WI38 (cell line): Measurements from ENCODE around the gene DHRS3.

Experiments used
- H3K4me3 ChIP-seq: 2 replicates; pipeline ENCODE4 v1.5.1; 2011; ENCODE audit warnings: low read depth, mild to moderate bottlenecking, control low read depth, low read length
- CTCF ChIP-seq: IDR thresholded peaks from 2 replicates; pipeline ENCODE4 v1.5.1; 2012; ENCODE audit warnings: low read depth, mild to moderate bottlenecking, control low read depth, low read length

DHRS3 gene

GRCh38 chr1:12629511-12629956 lies 11.5 kb upstream of the DHRS3 start:
- no peak for TF ChIP-seq CTCF
- H3K4me3 ChIP-seq: no peak overlapping the region

- no peak for TF ChIP-seq CTCF
- no peak overlapping the region for H3K4me3 ChIP-seq
These were observed 9.3 kb upstream of the DHRS3 start for GRCh38 chr1:12627296-12627695.

- TF ChIP-seq CTCF: no peak
- no peak overlapping the region for H3K4me3 ChIP-seq
These were observed 8.9 kb upstream of the DHRS3 start for GRCh38 chr1:12626888-12627287.

GRCh38 chr1:12625276-12625675 lies 7.3 kb upstream of the DHRS3 start:
- no peak for TF ChIP-seq CTCF
- no peak overlapping the region for H3K4me3 ChIP-seq

GRCh38 chr1:12622506-12622905 lies 4.5 kb upstream of the DHRS3 start:
- no peak for TF ChIP-seq CTCF
- no peak overlapping the region for H3K4me3 ChIP-seq

GRCh38 chr1:12621346-12622335 lies 3.6 kb upstream of the DHRS3 start:
- H3K4me3 ChIP-seq: no peak overlapping the region
- no peak for TF ChIP-seq CTCF

- no peak for TF ChIP-seq CTCF
- no peak overlapping the region for H3K4me3 ChIP-seq
These were observed 2.9 kb upstream of the DHRS3 start for GRCh38 chr1:12620931-12621330.
